Measurements from ENCODE around the gene MINDY4B. TPM values are rescaled to one million over a fixed set of nuclear protein-coding genes. Genes with fewer than 3 reads are reported as not detected.

MINDY4B gene
- total and polyA plus RNA-seq, 10 of the 15 experiments (the other 5 are each of a cell fraction or from before 2014, with no cell fraction given), result not detected

GRCh38 chr3:150844484-150844883, 60.8 kb downstream of the MINDY4B start:
- Histone ChIP-seq H3K9me3 (replicated peaks; ENCODE audit: control insufficient read depth, insufficient read depth, low read length) (no peaks in the 10 kb centered on the region), H3K79me2 (ENCODE audit: control insufficient read depth, insufficient read depth, low read length) (no peaks in the 10 kb centered on the region), H3K27ac (ENCODE audit: control insufficient read depth, insufficient read depth) (no peak overlapping the region), H3K4me2 (ENCODE audit: control insufficient read depth, insufficient read depth) (no peak overlapping the region), H3K36me3 (ENCODE audit: control insufficient read depth in 2 of 2, insufficient read depth in 2 of 2, low read length in 1 of 2) (no peaks in the 10 kb centered on the region), H4K20me1 (ENCODE audit: control insufficient read depth, insufficient read depth) (no peaks in the 10 kb centered on the region), H3K4me1 (ENCODE audit: control insufficient read depth, insufficient read depth, low read length) (no peaks in the 10 kb centered on the region), H2AFZ (ENCODE audit: control insufficient read depth, low read depth, low read length) (no peak overlapping the region), H3K9ac (ENCODE audit: control insufficient read depth, insufficient read depth, low read length) (no peak overlapping the region), H3K4me3 (no peak overlapping the region), H3K27me3 (replicated peaks in 1 of 2; ENCODE audit: control insufficient read depth in 2 of 2, insufficient read depth in 2 of 2, low read length in 1 of 2) (no peaks in the 10 kb centered on the region)
- in situ Hi-C loops (cut with MboI) (no loop called here), intact Hi-C loops (cut with micrococcal nuclease; ENCODE audit: unreplicated experiment) (no loop called here)
- no peak for FAIRE-seq
- BruUV-seq (replicated peaks), result no TSS peak
- TF ChIP-seq NFYB (IDR thresholded peaks at IDR 0.05; ENCODE audit: insufficient read depth, low read depth, low read length) (no peak), NFIC (IDR thresholded peaks at IDR 0.05; ENCODE audit: low read depth, low read length) (no peak), KLF5 (IDR thresholded peaks at IDR 0.05; ENCODE audit: partially characterized antibody) (no peak)
- ChIA-PET RAD21 (ENCODE audit: unreplicated experiment) (no interaction called here), SMC1A (ENCODE audit: uncharacterized antibody, unreplicated experiment) (no interaction called here), CTCF (no interaction called here), POLR2A (no interaction called here)
- DNase-seq (ENCODE audit: low read depth, low spot score), result no peak
- ATAC-seq, result no peak
- 10% methylated on average over 3 of the region's 3 CpGs for WGBS (ENCODE audit: insufficient coverage, insufficient replicate concordance, low lambda C conversion rate, missing lambda C conversion rate)

- no peak overlapping the region for H2AFZ ChIP-seq (ENCODE audit: control insufficient read depth, low read depth, low read length)
- no peak for DNase-seq (ENCODE audit: low read depth, low spot score)
- BruUV-seq (replicated peaks), result no TSS peak
- in situ Hi-C loops (cut with MboI) (no loop called here), intact Hi-C loops (cut with micrococcal nuclease; ENCODE audit: unreplicated experiment) (no loop called here)
- H3K9ac ChIP-seq (ENCODE audit: control insufficient read depth, insufficient read depth, low read length), result no peak overlapping the region
- SMC1A ChIA-PET (ENCODE audit: uncharacterized antibody, unreplicated experiment), result interaction anchor here (0.7 to 1.4 kb wide), 4 partner anchors 8 to 121 kb away, joined by 3 to 4 read pairs (median 3); no protein-coding TSS in a partner anchor
- no peak for ATAC-seq
- FAIRE-seq, result no peak
- CTCF ChIA-PET, result interaction anchor here (0.7 to 1.2 kb wide), 3 partner anchors 34 to 315 kb away, joined by 3 to 6 read pairs (median 3); no protein-coding TSS in a partner anchor
- WGBS (ENCODE audit: insufficient coverage, insufficient replicate concordance, low lambda C conversion rate, missing lambda C conversion rate), result 32% methylated on average over 2 of the region's 2 CpGs
- H3K4me3 ChIP-seq, result no peak overlapping the region
- peaks cover 0 to 3% of the 10 kb centered on the region in 2 experiments; a peak in 1 of 4 replicates for H3K27me3 ChIP-seq (replicated peaks in 1 of 2; ENCODE audit: control insufficient read depth in 2 of 2, insufficient read depth in 2 of 2, low read length in 1 of 2)
- H4K20me1 ChIP-seq (ENCODE audit: control insufficient read depth, insufficient read depth), result no peaks in the 10 kb centered on the region
- H3K79me2 ChIP-seq (ENCODE audit: control insufficient read depth, insufficient read depth, low read length), result no peaks in the 10 kb centered on the region
- RAD21 ChIA-PET (ENCODE audit: unreplicated experiment), result no interaction called here
- no peak for TF ChIP-seq NR2C2 (IDR thresholded peaks at IDR 0.05; ENCODE audit: borderline replicate concordance, control insufficient read depth, insufficient read length, low read depth)
- no peak for TF ChIP-seq SKIL (IDR thresholded peaks at IDR 0.05; ENCODE audit: low read depth, poor library complexity, severe bottlenecking)
- no peak for TF ChIP-seq BRCA1 (IDR thresholded peaks at IDR 0.05; ENCODE audit: low read depth, low read length)
- no peak for TF ChIP-seq NR2C1 (IDR thresholded peaks at IDR 0.05)
- no peak for TF ChIP-seq WRNIP1 (IDR thresholded peaks at IDR 0.05; ENCODE audit: borderline replicate concordance, low read depth, low read length)
- H3K36me3 ChIP-seq (ENCODE audit: control insufficient read depth in 2 of 2, insufficient read depth in 2 of 2, low read length in 1 of 2), result no peaks in the 10 kb centered on the region
- H3K27ac ChIP-seq (ENCODE audit: control insufficient read depth, insufficient read depth), result no peak overlapping the region
- H3K4me2 ChIP-seq (ENCODE audit: control insufficient read depth, insufficient read depth), result no peak overlapping the region
- POLR2A ChIA-PET, result no interaction called here
- no peaks in the 10 kb centered on the region for H3K4me1 ChIP-seq (ENCODE audit: control insufficient read depth, insufficient read depth, low read length)
- H3K9me3 ChIP-seq (replicated peaks; ENCODE audit: control insufficient read depth, insufficient read depth, low read length), result no peaks in the 10 kb centered on the region
Measured at GRCh38 chr3:150843241-150843640, 62.0 kb downstream of the MINDY4B start.

Data from GM12878 (cell line).